ENCODE measurements around the gene WDR81.

DNA sequence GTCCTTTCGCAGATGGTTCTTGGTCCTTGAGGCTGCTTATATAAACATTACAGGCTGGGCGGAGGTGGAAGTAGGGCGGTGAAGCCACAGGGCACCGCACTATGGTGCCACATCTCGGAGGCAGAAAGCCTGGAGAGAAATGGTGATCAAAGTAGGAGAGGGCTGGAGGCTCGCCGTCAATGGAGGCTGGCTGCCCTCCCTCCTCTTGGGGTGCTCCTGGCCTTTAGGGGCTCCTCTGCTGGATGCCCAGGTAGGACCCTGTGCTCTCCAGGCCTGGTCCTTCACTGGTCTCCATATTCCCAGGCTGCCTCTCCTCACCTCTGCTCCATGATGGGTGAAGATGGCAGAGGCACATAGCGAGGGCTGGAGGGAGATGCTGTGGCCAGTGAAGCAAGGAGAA, 12.2 kb upstream of the WDR81 start:
- TF ChIP-seq EZH2 (IDR thresholded peaks at IDR 0.05; ENCODE audit: low read depth), result no peak
- TF ChIP-seq, protein P1, sequence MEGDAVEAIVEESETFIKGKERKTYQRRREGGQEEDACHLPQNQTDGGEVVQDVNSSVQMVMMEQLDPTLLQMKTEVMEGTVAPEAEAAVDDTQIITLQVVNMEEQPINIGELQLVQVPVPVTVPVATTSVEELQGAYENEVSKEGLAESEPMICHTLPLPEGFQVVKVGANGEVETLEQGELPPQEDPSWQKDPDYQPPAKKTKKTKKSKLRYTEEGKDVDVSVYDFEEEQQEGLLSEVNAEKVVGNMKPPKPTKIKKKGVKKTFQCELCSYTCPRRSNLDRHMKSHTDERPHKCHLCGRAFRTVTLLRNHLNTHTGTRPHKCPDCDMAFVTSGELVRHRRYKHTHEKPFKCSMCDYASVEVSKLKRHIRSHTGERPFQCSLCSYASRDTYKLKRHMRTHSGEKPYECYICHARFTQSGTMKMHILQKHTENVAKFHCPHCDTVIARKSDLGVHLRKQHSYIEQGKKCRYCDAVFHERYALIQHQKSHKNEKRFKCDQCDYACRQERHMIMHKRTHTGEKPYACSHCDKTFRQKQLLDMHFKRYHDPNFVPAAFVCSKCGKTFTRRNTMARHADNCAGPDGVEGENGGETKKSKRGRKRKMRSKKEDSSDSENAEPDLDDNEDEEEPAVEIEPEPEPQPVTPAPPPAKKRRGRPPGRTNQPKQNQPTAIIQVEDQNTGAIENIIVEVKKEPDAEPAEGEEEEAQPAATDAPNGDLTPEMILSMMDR (conservative IDR thresholded peaks at IDR 0.05), result no peak
